LNCaP clone FGC (cell line): ENCODE results near the gene RTCB.

Experiments used
- DNase-seq: peaks from one replicate; pipeline ENCODE4 v3.0.0-alpha.2; 2011; ENCODE audit warnings: low read depth
- H3K4me3 ChIP-seq: 2 replicates; pipeline ENCODE4 v1.5.1; 2011; ENCODE audit warnings: mild to moderate bottlenecking, low read depth, low read length, control low read depth
- CTCF ChIP-seq: IDR thresholded peaks from 2 replicates; pipeline ENCODE4 v1.5.1; 2012; ENCODE audit warnings: mild to moderate bottlenecking; ENCODE audit not compliant: control insufficient read depth, insufficient read depth; ENCODE audit errors: extremely low read depth

The RTCB gene

GRCh38 chr22:32411829-32412592, at the start of gene RTCB:
TSS of gene RTCB (minus strand) at chr22:32412247. CDS start at chr22:32412156, 91 bp downstream.
- TF ChIP-seq CTCF = no peak
- peak within 1 kb of the TSS; percentile 93 for H3K4me3 ChIP-seq
- DNase-seq = peak; percentile 84

- no peak for DNase-seq
- no peak overlapping the region for H3K4me3 ChIP-seq
- TF ChIP-seq CTCF = no peak
Observed at GRCh38 chr22:32457031-32457430, 45.0 kb upstream of the RTCB start.

DNA sequence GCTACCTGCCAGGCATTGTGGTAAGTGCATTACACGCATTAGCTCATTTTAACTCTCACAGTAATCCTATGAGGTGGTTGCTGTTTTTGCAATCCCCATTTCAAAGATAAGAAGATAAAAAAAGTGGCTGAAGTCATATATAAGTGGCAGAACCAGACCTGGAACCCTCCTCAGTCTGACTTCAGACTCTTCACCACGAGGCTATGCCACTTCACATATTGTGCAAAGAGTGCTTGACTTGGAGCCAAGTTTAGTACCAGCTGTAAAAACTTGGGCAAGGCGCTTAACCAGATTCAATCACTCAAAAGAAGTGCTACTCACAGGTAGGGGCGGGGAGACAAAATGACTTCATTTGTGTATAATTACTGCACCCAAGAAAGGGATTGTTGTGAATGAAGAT, 36.9 kb upstream of the RTCB start:
- peak; percentile 38 for DNase-seq
- no peak overlapping the region for H3K4me3 ChIP-seq
- TF ChIP-seq CTCF = no peak

GRCh38 chr22:32446321-32446720, 34.3 kb upstream of the RTCB start:
- no peak for TF ChIP-seq CTCF
- no peak for DNase-seq
- H3K4me3 ChIP-seq = no peak overlapping the region

DNA sequence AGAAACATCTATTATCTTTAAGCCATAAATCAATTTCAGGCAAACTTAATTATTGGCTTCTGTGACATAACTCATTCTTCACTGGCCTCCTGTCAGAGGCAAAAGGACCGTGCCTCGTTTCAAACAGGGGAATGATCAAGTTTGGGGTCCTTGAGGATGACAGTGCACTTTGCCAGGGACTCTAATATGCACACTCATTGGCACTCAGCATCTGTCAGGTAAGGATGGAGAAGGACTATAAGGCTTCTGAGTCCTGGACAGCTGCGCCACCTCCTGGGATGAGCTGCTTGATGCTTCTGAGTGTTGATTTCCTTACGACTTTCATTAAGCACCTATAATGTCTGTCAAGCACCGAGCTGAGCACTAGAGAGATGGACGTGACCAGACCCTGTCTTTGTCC, 32.0 kb upstream of the RTCB start:
- DNase-seq = peak; percentile 21
- no peak overlapping the region for H3K4me3 ChIP-seq
- TF ChIP-seq CTCF = peak; percentile 76

- no peak for TF ChIP-seq CTCF
- H3K4me3 ChIP-seq = no peak overlapping the region
- no peak for DNase-seq
Observed at GRCh38 chr22:32430352-32430751, 18.3 kb upstream of the RTCB start.

GRCh38 chr22:32426881-32427280, 14.8 kb upstream of the RTCB start:
- H3K4me3 ChIP-seq = no peak overlapping the region
- TF ChIP-seq CTCF = no peak
- no peak for DNase-seq
